GM23248 (cell line): Measurements from ENCODE around the gene VRK1. TPM values are rescaled to one million over a fixed set of nuclear protein-coding genes. Genes with fewer than 3 reads are reported as not detected.

Experiments
- DNase-seq: peaks from one replicate; pipeline ENCODE4 v3.0.0-alpha.2; 2015
- H2AFZ ChIP-seq: fragments of 200-600 bp; sonication (generic); 2 replicates; pipeline ENCODE4 v1.6.1; 2016; ENCODE audit warnings: antibody characterized with exemption
- H3F3A ChIP-seq: fragments of 200-600 bp; sonication (generic); 2 replicates; pipeline ENCODE4 v1.6.1; 2016; ENCODE audit warnings: mild to moderate bottlenecking, antibody characterized with exemption, mixed run types; ENCODE audit not compliant: insufficient read depth
- H3K27ac ChIP-seq: fragments of 200-600 bp; sonication (generic); 2 replicates; pipeline ENCODE4 v1.5.1; 2016; ENCODE audit warnings: mild to moderate bottlenecking
- H3K27me3 ChIP-seq: fragments of 200-600 bp; sonication (generic); replicated peaks from 2 replicates; pipeline ENCODE4 v1.6.1; 2016; ENCODE audit warnings: mild to moderate bottlenecking; ENCODE audit not compliant: insufficient read depth
- H3K36me3 ChIP-seq: fragments of 200-600 bp; sonication (generic); 2 replicates; pipeline ENCODE4 v1.6.1; 2016; ENCODE audit warnings: low read depth, mild to moderate bottlenecking
- H3K4me1 ChIP-seq: fragments of 200-600 bp; sonication (generic); 2 replicates; pipeline ENCODE4 v1.6.1; 2016; ENCODE audit warnings: mild to moderate bottlenecking; ENCODE audit not compliant: insufficient read depth
- H3K4me2 ChIP-seq: fragments of 200-600 bp; sonication (generic); one replicate; pipeline ENCODE4 v1.6.1; 2016; ENCODE audit warnings: mild to moderate bottlenecking; ENCODE audit not compliant: unreplicated experiment
- H3K4me3 ChIP-seq: fragments of 200-600 bp; sonication (generic); 2 replicates; pipeline ENCODE4 v1.5.1; 2016; ENCODE audit warnings: mild to moderate bottlenecking
- H3K79me2 ChIP-seq: fragments of 200-600 bp; sonication (generic); 2 replicates; pipeline ENCODE4 v1.6.1; 2016; ENCODE audit warnings: mild to moderate bottlenecking; ENCODE audit not compliant: insufficient read depth
- H3K9ac ChIP-seq: fragments of 200-600 bp; sonication (generic); 2 replicates; pipeline ENCODE4 v1.6.1; 2016; ENCODE audit warnings: mild to moderate bottlenecking
- H3K9me2 ChIP-seq: fragments of 200-600 bp; sonication (generic); 2 replicates; pipeline ENCODE4 v1.6.1; 2016; ENCODE audit warnings: mixed run types, mild to moderate bottlenecking, moderate library complexity; ENCODE audit not compliant: insufficient read depth
- H3K9me3 ChIP-seq: fragments of 200-600 bp; sonication (generic); one replicate; pipeline ENCODE4 v1.6.1; 2017; ENCODE audit warnings: low read depth
- H4K20me1 ChIP-seq: fragments of 200-600 bp; sonication (generic); 2 replicates; pipeline ENCODE4 v1.6.0; 2016; ENCODE audit not compliant: insufficient read depth
- EZH2 ChIP-seq: fragments of 200-600 bp; sonication (generic); IDR thresholded peaks from 2 replicates; pipeline ENCODE4 v1.6.1; 2018; ENCODE audit warnings: antibody characterized with exemption, mild to moderate bottlenecking; ENCODE audit not compliant: insufficient read depth, poor library complexity, severe bottlenecking
- EZH2phosphoT487 ChIP-seq: fragments of 200-600 bp; sonication (generic); IDR thresholded peaks from 2 replicates; pipeline ENCODE4 v1.6.1; 2018; ENCODE audit warnings: antibody characterized with exemption, moderate library complexity, mild to moderate bottlenecking, low read depth; ENCODE audit not compliant: insufficient read depth
- WGBS, 2 experiments: methylation state at CpG; one replicate each; pipeline ENCODE4 v1.1.6; 2015 to 2017; ENCODE audit warnings: low lambda C conversion rate in 2 of 2, low coverage in 1 of 2; ENCODE audit errors: missing lambda C conversion rate in 2 of 2; 5-methylcytosine and 5-hydroxymethylcytosine counted together
- in situ Hi-C: fragments of 300-500 bp; cut with MboI; formaldehyde crosslinking; loops from 2 replicates; pipeline ENCODE4 v1.15.0; 2020
- polyA plus RNA-seq: library from polyadenylated mRNA; unstranded; fragments of >200 nt; fragmentation: Nextera tagmentation; extraction: Ambion mirVana; gene quantifications from 2 replicates; pipeline ENCODE4 v1.2.1, GENCODE V29; 2016
- total RNA-seq: library from RNA; depleted of rRNA; stranded (reverse); fragments of >200 nt; shearing (Covaris generic); gene quantifications from 2 replicates; pipeline ENCODE4 v1.2.3, GENCODE V29; 2014

Gene VRK1
- total and polyA plus RNA-seq, 2 experiments from 2014 or later = 17.3 to 19.1 TPM

DNA sequence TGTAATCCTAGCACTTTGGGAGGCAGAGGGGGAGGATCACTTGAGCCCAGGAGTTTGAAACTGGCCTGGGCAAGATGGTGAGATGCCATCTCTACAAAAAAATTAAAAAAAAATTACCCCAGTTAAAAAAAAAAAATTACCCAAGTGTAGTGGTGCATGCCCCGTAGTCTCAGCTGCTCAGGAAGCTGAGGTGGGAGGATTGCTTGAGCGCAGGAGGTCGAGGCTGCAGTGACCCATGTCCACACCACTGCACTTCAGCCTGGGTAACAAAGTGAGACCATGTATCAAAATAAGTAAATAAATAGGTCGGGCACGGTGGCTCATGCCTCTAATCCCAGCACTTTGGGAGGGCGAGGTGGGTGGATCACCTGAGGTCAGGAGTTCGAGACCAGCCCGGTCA lies 128.8 kb downstream of the VRK1 start:
- in situ Hi-C loops = no loop called here
- WGBS, 2 experiments = 94 to 97% methylated on average over 8 of the region's 8 CpGs
- no peaks in the 10 kb centered on the region for H4K20me1 ChIP-seq

DNA sequence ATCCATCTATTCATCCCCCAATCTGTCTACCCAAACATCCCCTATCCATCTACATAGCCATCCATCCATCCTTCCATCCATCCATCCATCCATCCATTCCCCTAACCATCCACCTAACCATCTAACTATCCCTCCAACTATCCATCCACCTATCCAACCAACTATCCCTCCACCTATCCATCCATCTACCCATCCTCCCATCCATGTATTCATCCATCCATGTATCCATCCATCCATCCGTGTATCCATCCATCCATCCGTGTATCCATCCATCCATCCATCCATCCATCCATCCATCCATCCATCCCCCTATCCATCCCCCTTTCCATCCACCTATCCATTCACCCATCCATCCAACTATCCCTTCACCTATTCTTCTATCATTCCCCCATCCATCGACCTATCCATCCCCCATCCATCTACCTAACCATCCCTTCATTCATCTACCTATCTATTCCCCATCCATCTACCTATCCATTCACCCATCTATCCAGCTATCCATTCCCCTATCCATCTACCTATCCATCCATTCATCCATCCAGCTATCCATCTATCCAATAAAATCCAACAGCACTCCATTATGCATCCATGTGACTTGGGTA lies 131.7 kb downstream of the VRK1 start:
- H3K4me1 ChIP-seq = no peaks in the 10 kb centered on the region
- H3K9me3 ChIP-seq = no peaks in the 10 kb centered on the region
- H3K27ac ChIP-seq = no peak overlapping the region
- H3K9me2 ChIP-seq = no peaks in the 10 kb centered on the region
- WGBS, 2 experiments = 73 to 84% methylated on average over 3 of the region's 3 CpGs
- no peaks in the 10 kb centered on the region for H3K27me3 ChIP-seq
- H4K20me1 ChIP-seq = no peaks in the 10 kb centered on the region
- no peaks in the 10 kb centered on the region for H3K79me2 ChIP-seq
- H3F3A ChIP-seq = no peaks in the 10 kb centered on the region
- no peaks in the 10 kb centered on the region for H3K36me3 ChIP-seq
- no peak for TF ChIP-seq EZH2
- TF ChIP-seq EZH2phosphoT487 = no peak
- H2AFZ ChIP-seq = no peak overlapping the region
- no peak overlapping the region for H3K4me3 ChIP-seq
- in situ Hi-C loops = no loop called here
- no peak for DNase-seq
- H3K4me2 ChIP-seq = no peak overlapping the region
- no peak overlapping the region for H3K9ac ChIP-seq

More for the DNA sequence above, 128.8 kb downstream of the VRK1 start:
- Histone ChIP-seq H3K9me2 (no peaks in the 10 kb centered on the region), H3K79me2 (no peaks in the 10 kb centered on the region), H3K4me1 (no peaks in the 10 kb centered on the region), H3F3A (no peaks in the 10 kb centered on the region), H2AFZ (no peak overlapping the region), H3K4me2 (no peak overlapping the region), H3K4me3 (no peak overlapping the region), H3K27me3 (no peaks in the 10 kb centered on the region), H3K9me3 (no peaks in the 10 kb centered on the region), H3K36me3 (no peaks in the 10 kb centered on the region), H3K9ac (no peak overlapping the region), H3K27ac (no peak overlapping the region)
- no peak for DNase-seq
- TF ChIP-seq EZH2 (no peak), EZH2phosphoT487 (no peak)

DNA sequence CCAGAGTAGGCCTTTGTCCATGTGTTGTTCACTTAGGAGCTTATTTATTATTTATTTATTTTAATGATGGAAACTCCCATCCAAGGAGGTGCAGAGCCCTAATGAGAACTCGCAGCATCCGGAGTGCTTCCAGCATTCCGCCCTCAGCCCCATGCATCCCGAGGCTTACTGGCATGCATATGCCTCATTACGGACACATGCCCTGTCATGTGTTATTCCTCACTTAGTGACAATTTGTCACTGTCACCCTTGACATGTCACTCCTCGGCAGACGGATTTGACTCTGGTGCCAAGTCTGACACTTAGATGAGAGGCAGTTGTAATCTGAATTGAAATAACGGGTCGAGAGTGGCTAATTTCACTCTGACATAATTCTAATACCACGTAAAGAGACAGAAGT lies 132.8 kb downstream of the VRK1 start:
- 9 to 11% methylated on average over 10 of the region's 10 CpGs for WGBS, 2 experiments
- Histone ChIP-seq H3K79me2 (no peaks in the 10 kb centered on the region), H3K27ac (no peak overlapping the region), H2AFZ (no peak overlapping the region), H3K4me1 (no peaks in the 10 kb centered on the region), H3K27me3 (no peaks in the 10 kb centered on the region), H3K9me2 (no peaks in the 10 kb centered on the region), H3K9me3 (no peaks in the 10 kb centered on the region), H4K20me1 (no peaks in the 10 kb centered on the region), H3F3A (no peaks in the 10 kb centered on the region), H3K36me3 (no peaks in the 10 kb centered on the region), H3K4me2 (no peak overlapping the region), H3K9ac (no peak overlapping the region), H3K4me3 (no peak overlapping the region)
- DNase-seq = no peak
- in situ Hi-C loops = no loop called here
- no peak for TF ChIP-seq EZH2phosphoT487
- TF ChIP-seq EZH2 = no peak

DNA sequence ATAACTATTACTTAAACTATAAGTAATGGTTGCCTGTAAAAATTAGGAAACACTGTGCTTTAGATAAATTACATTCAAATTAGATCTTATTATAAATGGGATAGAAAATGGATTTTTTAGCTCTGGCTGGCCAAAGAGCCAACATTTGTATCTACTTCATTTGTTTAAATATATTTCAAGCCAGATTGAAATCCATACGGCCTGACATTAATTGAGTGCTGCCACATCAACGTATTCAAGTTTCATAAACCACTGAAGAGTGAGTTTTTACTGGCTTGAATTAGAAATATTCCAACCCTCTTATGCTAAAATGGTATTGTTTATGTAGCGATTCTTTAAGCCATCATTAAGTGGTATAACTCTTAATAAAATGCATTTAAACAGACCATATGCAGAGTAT lies 133.3 kb downstream of the VRK1 start:
- in situ Hi-C loops = no loop called here
- Histone ChIP-seq H3K9me3 (no peaks in the 10 kb centered on the region), H3K27ac (no peak overlapping the region), H3F3A (no peaks in the 10 kb centered on the region), H3K27me3 (no peaks in the 10 kb centered on the region), H3K79me2 (no peaks in the 10 kb centered on the region), H4K20me1 (no peaks in the 10 kb centered on the region), H3K4me3 (no peak overlapping the region), H3K36me3 (no peaks in the 10 kb centered on the region), H3K9me2 (no peaks in the 10 kb centered on the region), H3K9ac (no peak overlapping the region), H3K4me2 (no peak overlapping the region), H2AFZ (no peak overlapping the region), H3K4me1 (no peaks in the 10 kb centered on the region)
- DNase-seq = no peak
- 48 to 51% methylated on average over 3 of the region's 3 CpGs for WGBS, 2 experiments
- TF ChIP-seq EZH2 = no peak
- no peak for TF ChIP-seq EZH2phosphoT487
